Keratinocyte (primary cell): ENCODE data around the gene SLC2A9. TPM values are rescaled to one million over a fixed set of nuclear protein-coding genes. Genes with fewer than 3 reads are reported as not detected.

Experiments
- DNase-seq: peaks from one replicate; pipeline ENCODE4 v3.0.0-alpha.2; 2011; ENCODE audit warnings: low read depth, missing footprints, low spot score
- FAIRE-seq: peaks from 2 replicates; lab custom pipeline; 2011; peaks lifted over from hg19 to GRCh38; lab: Jason Lieb, UNC
- H2AFZ ChIP-seq: 2 replicates; pipeline ENCODE4 v1.6.0; 2012; ENCODE audit warnings: low read length, control low read depth, inconsistent platforms; ENCODE audit not compliant: control insufficient read depth
- H3K27ac ChIP-seq: 2 replicates; pipeline ENCODE4 v1.5.1; 2011; ENCODE audit warnings: low read length; ENCODE audit not compliant: control insufficient read depth, insufficient read depth
- H3K27me3 ChIP-seq: 3 replicates; pipeline ENCODE4 v1.6.0; 2011; ENCODE audit warnings: low read length; ENCODE audit not compliant: control insufficient read depth, insufficient read depth; ENCODE audit errors: extremely low read depth
- H3K36me3 ChIP-seq, 2 experiments: 2 replicates in 1 of 2; 3 replicates in 1 of 2; pipeline ENCODE4 v1.5.1; 2011; ENCODE audit warnings: low read length in 2 of 2, mild to moderate bottlenecking in 1 of 2; ENCODE audit not compliant: control insufficient read depth in 2 of 2, insufficient read depth in 2 of 2; ENCODE audit errors: extremely low read depth in 1 of 2
- H3K4me1 ChIP-seq: 3 replicates; pipeline ENCODE4 v1.5.1; 2011; ENCODE audit warnings: low read length; ENCODE audit not compliant: control insufficient read depth, insufficient read depth; ENCODE audit errors: extremely low read depth
- H3K4me2 ChIP-seq: 3 replicates; pipeline ENCODE4 v1.6.0; 2011; ENCODE audit warnings: low read depth, low read length; ENCODE audit not compliant: control insufficient read depth, insufficient read depth; ENCODE audit errors: extremely low read depth
- H3K4me3 ChIP-seq, 3 experiments: fragments of 200-600 bp in 1 of 3; sonication (generic) in 1 of 3; 2 replicates in 2 of 3; 3 replicates in 1 of 3; pipeline ENCODE4 v1.5.1; 2011 to 2016; ENCODE audit warnings: low read length in 3 of 3, mild to moderate bottlenecking in 3 of 3, control low read depth in 2 of 3, inconsistent platforms in 1 of 3, low read depth in 1 of 3, mixed read lengths in 1 of 3, mixed run types in 1 of 3, moderate library complexity in 1 of 3; ENCODE audit not compliant: control insufficient read depth in 2 of 3, insufficient read depth in 2 of 3; ENCODE audit errors: extremely low read depth in 1 of 3
- H3K79me2 ChIP-seq: 2 replicates; pipeline ENCODE4 v1.6.0; 2012; ENCODE audit warnings: low read length; ENCODE audit not compliant: control insufficient read depth, insufficient read depth
- H3K9ac ChIP-seq: 3 replicates; pipeline ENCODE4 v1.6.0; 2011; ENCODE audit warnings: low read length; ENCODE audit not compliant: control insufficient read depth, insufficient read depth; ENCODE audit errors: extremely low read depth
- H3K9me1 ChIP-seq: 3 replicates; pipeline ENCODE4 v1.6.0; 2011; ENCODE audit warnings: low read length; ENCODE audit not compliant: control insufficient read depth, insufficient read depth; ENCODE audit errors: extremely low read depth
- H3K9me3 ChIP-seq: 2 replicates; pipeline ENCODE4 v1.5.1; 2012; ENCODE audit warnings: low read depth, low read length; ENCODE audit not compliant: control insufficient read depth
- H4K20me1 ChIP-seq: 3 replicates; pipeline ENCODE4 v1.6.0; 2011; ENCODE audit warnings: low read length; ENCODE audit not compliant: control insufficient read depth, insufficient read depth; ENCODE audit errors: extremely low read depth
- CTCF ChIP-seq, 3 experiments: IDR thresholded peaks in 1 of 3; conservative IDR thresholded peaks in 1 of 3; optimal IDR thresholded peaks in 1 of 3; 2 replicates in 2 of 3; 3 replicates in 1 of 3; pipeline versions ENCODE3 to v1.5.1; 2011; ENCODE audit warnings: low read length in 3 of 3, mild to moderate bottlenecking in 3 of 3, moderate library complexity in 2 of 3, control low read depth in 1 of 3, inconsistent platforms in 1 of 3; ENCODE audit not compliant: insufficient read depth in 2 of 3; ENCODE audit errors: extremely low read depth in 1 of 3
- EZH2 ChIP-seq: IDR thresholded peaks from one replicate; pipeline ENCODE4 v1.6.1; 2012; ENCODE audit warnings: inconsistent platforms, mild to moderate bottlenecking, low read length, moderate library complexity
- dilution Hi-C: fragments of 300-500 bp; cut with MboI; formaldehyde crosslinking; loops from one replicate; pipeline ENCODE4 v1.7.0; 2020; ENCODE audit warnings: low sequenced_read_pairs; ENCODE audit not compliant: extremely low pct_ligation_motif_present
- polyA plus RNA-seq, 5 experiments: library from polyadenylated mRNA; depleted of rRNA in 3 of 5; stranded (reverse) in 3 of 5; stranded (forward) in 1 of 5; unstranded in 1 of 5; fragments of >200 nt; gene quantifications; 1 replicate in 1 of 5; 2 replicates in 3 of 5; 3 replicates in 1 of 5; pipeline versions ENCODE4 v1.2.1 to v1.2.3, GENCODE V29; 2011 to 2012; ENCODE audit warnings: missing spikeins in 2 of 5, low read depth in 1 of 5, low replicate concordance in 1 of 5

SLC2A9 gene
- polyA plus RNA-seq, 1 donor (not counting 4 experiments of a cell fraction or from before 2014, with no cell fraction given), result 37.3 TPM

- TF ChIP-seq EZH2 (no peak), CTCF (optimal IDR thresholded peaks at IDR 0.05 in 1 of 3, IDR thresholded peaks at IDR 0.05 in 1 of 3, conservative IDR thresholded peaks at IDR 0.05 in 1 of 3; ENCODE audit: extremely low read depth in 1 of 3, insufficient read depth in 2 of 3, low read length in 3 of 3) (no peak)
- dilution Hi-C loops, result no loop called here
- Histone ChIP-seq H3K9me1 (no peaks in the 10 kb centered on the region), H3K27me3 (no peaks in the 10 kb centered on the region), H3K4me1 (no peaks in the 10 kb centered on the region), H3K27ac (no peak overlapping the region), H3K9ac (no peak overlapping the region), H3K79me2 (peaks cover 6% of the 10 kb centered on the region), H3K4me3 (no peak overlapping the region), H3K4me2 (no peak overlapping the region), H4K20me1 (no peaks in the 10 kb centered on the region), H2AFZ (no peak overlapping the region), H3K9me3 (peaks cover 4% of the 10 kb centered on the region), H3K36me3 (peaks cover 6 to 11% of the 10 kb centered on the region in 2 experiments)
- FAIRE-seq (no peak), DNase-seq (no peak)
Measured at GRCh38 chr4:9971711-9972110, 49.6 kb downstream of the SLC2A9 start.

DNA sequence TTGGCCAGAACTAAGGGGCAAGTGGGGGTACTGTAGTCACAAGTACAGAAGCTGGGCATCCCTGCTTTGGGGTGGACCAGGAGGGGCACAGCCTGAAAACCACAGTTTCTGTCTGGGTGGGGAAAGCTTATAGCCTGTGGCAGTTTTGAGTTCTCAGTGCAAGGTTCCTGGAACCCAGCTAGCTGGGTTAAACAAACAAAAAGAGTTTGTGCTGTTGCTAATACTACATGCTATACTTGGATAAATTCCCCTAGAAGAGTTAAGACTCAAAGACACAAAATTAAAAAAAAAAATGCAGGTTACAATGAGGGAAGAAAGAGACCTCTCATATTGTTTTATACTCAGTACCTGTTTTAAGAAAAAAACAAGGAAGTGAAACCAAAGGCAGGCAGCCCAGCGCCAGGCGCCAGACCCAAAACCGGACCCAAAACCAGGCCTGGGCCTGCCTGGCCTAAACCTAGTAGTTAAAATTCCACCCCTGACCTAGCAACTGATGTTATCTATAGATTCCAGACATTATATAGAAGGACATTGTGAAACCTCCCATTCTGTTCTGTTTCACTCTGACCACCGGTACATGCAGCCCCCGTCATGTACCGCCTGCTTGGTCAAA is 50.8 kb downstream of the SLC2A9 start:
- DNase-seq, result no peak
- TF ChIP-seq CTCF (optimal IDR thresholded peaks at IDR 0.05 in 1 of 3, IDR thresholded peaks at IDR 0.05 in 1 of 3, conservative IDR thresholded peaks at IDR 0.05 in 1 of 3; ENCODE audit: extremely low read depth in 1 of 3, insufficient read depth in 2 of 3, low read length in 3 of 3), result no peak
- TF ChIP-seq EZH2, result no peak
- peaks cover 6% of the 10 kb centered on the region for H3K79me2 ChIP-seq
- dilution Hi-C loops, result no loop called here
- H3K27me3 ChIP-seq, result no peaks in the 10 kb centered on the region
- H3K4me3 ChIP-seq, result no peak overlapping the region
- H2AFZ ChIP-seq, result no peak overlapping the region
- peaks cover 4% of the 10 kb centered on the region for H3K9me3 ChIP-seq
- no peak for FAIRE-seq
- no peak overlapping the region for H3K9ac ChIP-seq
- H3K4me2 ChIP-seq, result no peak overlapping the region
- no peaks in the 10 kb centered on the region for H3K4me1 ChIP-seq
- H3K27ac ChIP-seq, result no peak overlapping the region
- H3K9me1 ChIP-seq, result no peaks in the 10 kb centered on the region
- peaks cover 2 to 4% of the 10 kb centered on the region in 2 experiments for H3K36me3 ChIP-seq
- no peaks in the 10 kb centered on the region for H4K20me1 ChIP-seq
